Colonic mucosa (tissue), 4 donors: ENCODE results near the gene SAMD7. TPM values are rescaled to one million over a fixed set of nuclear protein-coding genes. Genes with fewer than 3 reads are reported as not detected.

ENCODE experiments used
- DNase-seq: peaks from one replicate; pipeline ENCODE4 v3.0.0-alpha.2; 2020
- H3K27ac ChIP-seq: fragments of 200-600 bp; one replicate; pipeline ENCODE4 v1.8.0; 2021
- H3K27me3 ChIP-seq: fragments of 200-600 bp; one replicate; pipeline ENCODE4 v1.8.0; 2021
- H3K36me3 ChIP-seq: fragments of 200-600 bp; one replicate; pipeline ENCODE4 v1.8.0; 2021
- H3K4me1 ChIP-seq: fragments of 200-600 bp; one replicate; pipeline ENCODE4 v1.8.0; 2021; ENCODE audit warnings: mild to moderate bottlenecking
- H3K4me3 ChIP-seq: fragments of 200-600 bp; one replicate; pipeline ENCODE4 v1.8.0; 2021
- H3K9ac ChIP-seq, 2 donors: one replicate each; pipeline ENCODE4 v1.7.0; 2013; ENCODE audit warnings: control low read depth in 2 of 2, low read depth in 2 of 2, low read length in 2 of 2
- H3K9me3 ChIP-seq: fragments of 200-600 bp; one replicate; pipeline ENCODE4 v1.8.0; 2021
- CTCF ChIP-seq: fragments of 200-600 bp; IDR thresholded peaks from one replicate; pipeline ENCODE4 v1.8.0; 2022; ENCODE audit warnings: antibody characterized with exemption, mild to moderate bottlenecking
- intact Hi-C: fragments of 100-400 bp; cut with DNase I; formaldehyde crosslinking; loops from one replicate; pipeline ENCODE4 v1.14.1; 2022
- total RNA-seq, 2 donors: library from RNA; stranded (reverse); fragmentation: NEBNext Ultra II Directional in 1 of 2; extraction: Animal tissue kit (Norgen Biotek cat#: 25700) in 1 of 2; gene quantifications; one replicate each; pipeline ENCODE4 v1.2.1, GENCODE V29; 2021
- donor health status: healthy.
- donor health status: DM: no; HTN: no; CAD: no.
- donor health status: DM: no; HTN: no; CAD: no.

Gene SAMD7
- total RNA-seq, 2 donors from 2014 or later = not detected

GRCh38 chr3:169940470-169941181 lies 29.3 kb downstream of the SAMD7 start:
- no peak for DNase-seq
- Histone ChIP-seq H3K36me3 (no peaks in the 10 kb centered on the region), H3K4me1 (no peaks in the 10 kb centered on the region), H3K27me3 (no peaks in the 10 kb centered on the region), H3K9me3 (no peaks in the 10 kb centered on the region), H3K4me3 (no peak overlapping the region), H3K9ac (no peak overlapping the region), H3K27ac (no peak overlapping the region)
- no peak for TF ChIP-seq CTCF
- intact Hi-C loops = no loop called here

GRCh38 chr3:169945313-169945712 lies 33.9 kb downstream of the SAMD7 start:
- Histone ChIP-seq H3K36me3 (no peaks in the 10 kb centered on the region), H3K4me3 (no peak overlapping the region), H3K27ac (no peak overlapping the region), H3K9me3 (no peaks in the 10 kb centered on the region), H3K4me1 (no peaks in the 10 kb centered on the region), H3K27me3 (no peaks in the 10 kb centered on the region), H3K9ac (no peak overlapping the region)
- no peak for TF ChIP-seq CTCF
- DNase-seq = peak; percentile 27
- intact Hi-C loops = no loop called here

- Histone ChIP-seq H3K36me3 (no peaks in the 10 kb centered on the region), H3K27ac (no peak overlapping the region), H3K4me1 (no peaks in the 10 kb centered on the region), H3K4me3 (no peak overlapping the region), H3K9ac (no peak overlapping the region), H3K27me3 (no peaks in the 10 kb centered on the region), H3K9me3 (no peaks in the 10 kb centered on the region)
- no peak for TF ChIP-seq CTCF
- no peak for DNase-seq
- intact Hi-C loops = no loop called here
Measured at GRCh38 chr3:169946336-169946735, 35.0 kb downstream of the SAMD7 start.

GRCh38 chr3:169948559-169949448 lies 37.4 kb downstream of the SAMD7 start:
- Histone ChIP-seq H3K9me3 (no peaks in the 10 kb centered on the region), H3K4me3 (no peak overlapping the region), H3K27me3 (no peaks in the 10 kb centered on the region), H3K27ac (no peak overlapping the region), H3K4me1 (no peaks in the 10 kb centered on the region), H3K36me3 (no peaks in the 10 kb centered on the region), H3K9ac (no peak overlapping the region)
- TF ChIP-seq CTCF = no peak
- intact Hi-C loops = no loop called here
- no peak for DNase-seq

- H3K4me3 ChIP-seq = no peak overlapping the region
Measured at GRCh38 chr3:169952045-169952444, 40.7 kb downstream of the SAMD7 start.

More at GRCh38 chr3:169952045-169952444, 40.7 kb downstream of the SAMD7 start:
- no peaks in the 10 kb centered on the region for H3K27me3 ChIP-seq
- no peak overlapping the region for H3K27ac ChIP-seq
- no peaks in the 10 kb centered on the region for H3K4me1 ChIP-seq
- no peak for DNase-seq
- H3K9ac ChIP-seq = no peak overlapping the region
- no peaks in the 10 kb centered on the region for H3K9me3 ChIP-seq
- intact Hi-C loops = no loop called here
- H3K36me3 ChIP-seq = no peaks in the 10 kb centered on the region
- TF ChIP-seq CTCF = no peak
